Hepatocyte (in vitro differentiated cells): ENCODE measurements around the gene TLNRD1. TPM values are rescaled to one million over a fixed set of nuclear protein-coding genes. Genes with fewer than 3 reads are reported as not detected.

Source experiments
- DNase-seq: peaks from one replicate; pipeline ENCODE4 v3.0.0-alpha.2; 2016; ENCODE audit warnings: low spot score
- H2AFZ ChIP-seq: fragments of 200-600 bp; sonication (generic); 2 replicates; pipeline ENCODE4 v1.6.0; 2016; ENCODE audit warnings: antibody characterized with exemption, mild to moderate bottlenecking
- H3K27ac ChIP-seq: fragments of 200-600 bp; sonication (generic); 2 replicates; pipeline ENCODE4 v1.5.1; 2016; ENCODE audit warnings: mild to moderate bottlenecking
- H3K27me3 ChIP-seq: fragments of 200-600 bp; sonication (generic); 2 replicates; pipeline ENCODE4 v1.6.1; 2016
- H3K36me3 ChIP-seq: fragments of 200-600 bp; sonication (generic); replicated peaks from 2 replicates; pipeline ENCODE4 v1.5.1; 2016; ENCODE audit warnings: low read depth; ENCODE audit not compliant: insufficient read depth
- H3K4me1 ChIP-seq: fragments of 200-600 bp; sonication (generic); 2 replicates; pipeline ENCODE4 v1.5.1; 2016; ENCODE audit warnings: mild to moderate bottlenecking, moderate library complexity; ENCODE audit not compliant: insufficient read depth
- H3K4me2 ChIP-seq: fragments of 200-600 bp; sonication (generic); 2 replicates; pipeline ENCODE4 v1.6.0; 2016
- H3K4me3 ChIP-seq: fragments of 200-600 bp; sonication (generic); 2 replicates; pipeline ENCODE4 v1.5.1; 2016; ENCODE audit warnings: mild to moderate bottlenecking
- H3K79me2 ChIP-seq: fragments of 200-600 bp; sonication (generic); 2 replicates; pipeline ENCODE4 v1.6.0; 2017; ENCODE audit warnings: mild to moderate bottlenecking
- H3K9me2 ChIP-seq: fragments of 200-600 bp; sonication (generic); replicated peaks from 2 replicates; pipeline ENCODE4 v1.6.0; 2017; ENCODE audit warnings: mild to moderate bottlenecking; ENCODE audit not compliant: insufficient read depth
- H3K9me3 ChIP-seq: fragments of 200-600 bp; sonication (generic); 2 replicates; pipeline ENCODE4 v1.5.1; 2016; ENCODE audit warnings: low read depth, mild to moderate bottlenecking
- H4K20me1 ChIP-seq: fragments of 200-600 bp; sonication (generic); 2 replicates; pipeline ENCODE4 v1.6.0; 2016; ENCODE audit warnings: mild to moderate bottlenecking; ENCODE audit not compliant: insufficient read depth, poor library complexity, severe bottlenecking
- CTCF ChIP-seq: fragments of 200-600 bp; sonication (generic); IDR thresholded peaks from 2 replicates; pipeline ENCODE4 v1.5.1; 2016; ENCODE audit warnings: antibody characterized with exemption, mild to moderate bottlenecking; ENCODE audit not compliant: poor library complexity
- EZH2 ChIP-seq: fragments of 200-600 bp; sonication (generic); IDR thresholded peaks from 2 replicates; pipeline ENCODE4 v1.6.1; 2016; ENCODE audit warnings: antibody characterized with exemption, mild to moderate bottlenecking, borderline replicate concordance
- EZH2phosphoT487 ChIP-seq: fragments of 200-600 bp; sonication (generic); IDR thresholded peaks from one replicate; pipeline ENCODE4 v1.6.1; 2018; ENCODE audit warnings: antibody characterized with exemption, mild to moderate bottlenecking, low read depth, moderate library complexity; ENCODE audit not compliant: unreplicated experiment, severe bottlenecking
- WGBS: methylation state at CpG from one replicate; pipeline ENCODE4 v1.1.6; 2016; ENCODE audit warnings: low lambda C conversion rate; ENCODE audit errors: missing lambda C conversion rate; 5-methylcytosine and 5-hydroxymethylcytosine counted together
- polyA plus RNA-seq: library from polyadenylated mRNA; unstranded; fragments of >200 nt; fragmentation: Nextera tagmentation; extraction: Ambion mirVana; gene quantifications from 2 replicates; pipeline ENCODE4 v1.2.1, GENCODE V29; 2016
- total RNA-seq: library from RNA; depleted of rRNA; stranded (reverse); fragments of >200 nt; gene quantifications from 2 replicates; pipeline ENCODE4 v1.2.3, GENCODE V29; 2014

TLNRD1 gene
- total and polyA plus RNA-seq, 2 experiments from 2014 or later, result 10.3 to 15.6 TPM

GRCh38 chr15:80997692-80998091 lies 3.0 kb upstream of the TLNRD1 start:
- WGBS, result 100% methylated on average over 1 of the region's 1 CpG

GRCh38 chr15:80998251-80998650 lies 2.5 kb upstream of the TLNRD1 start:
- no peak for DNase-seq
- Histone ChIP-seq H3K27ac (no peak overlapping the region), H4K20me1 (peaks cover 10% of the 10 kb centered on the region), H3K9me2 (no peaks in the 10 kb centered on the region), H2AFZ (no peak overlapping the region), H3K9me3 (no peaks in the 10 kb centered on the region), H3K79me2 (peaks cover 13% of the 10 kb centered on the region), H3K36me3 (no peaks in the 10 kb centered on the region), H3K4me1 (no peaks in the 10 kb centered on the region), H3K4me3 (no peak overlapping the region), H3K4me2 (no peak overlapping the region), H3K27me3 (no peaks in the 10 kb centered on the region)
- no peak for TF ChIP-seq EZH2
- TF ChIP-seq CTCF, result no peak
- 71% methylated on average over 1 of the region's 1 CpG for WGBS

More at GRCh38 chr15:80997692-80998091, 3.0 kb upstream of the TLNRD1 start:
- no peak for TF ChIP-seq EZH2phosphoT487
- TF ChIP-seq EZH2, result no peak
- no peak for TF ChIP-seq CTCF
- H3K36me3 ChIP-seq, result no peaks in the 10 kb centered on the region
- no peaks in the 10 kb centered on the region for H3K9me2 ChIP-seq
- DNase-seq, result no peak
- H3K79me2 ChIP-seq, result peaks cover 8% of the 10 kb centered on the region
- no peak overlapping the region for H2AFZ ChIP-seq
- H3K4me1 ChIP-seq, result no peaks in the 10 kb centered on the region
- H3K27ac ChIP-seq, result no peak overlapping the region
- no peaks in the 10 kb centered on the region for H3K27me3 ChIP-seq
- H3K9me3 ChIP-seq, result no peaks in the 10 kb centered on the region
- H4K20me1 ChIP-seq, result peaks cover 5% of the 10 kb centered on the region
- no peak overlapping the region for H3K4me3 ChIP-seq
- no peak overlapping the region for H3K4me2 ChIP-seq

GRCh38 chr15:80999623-81000036 lies 1.1 kb upstream of the TLNRD1 start:
- no peaks in the 10 kb centered on the region for H3K27me3 ChIP-seq
- no peak for DNase-seq
- WGBS, result 80% methylated on average over 13 of the region's 13 CpGs
- peak overlapping the region; percentile 85 for H3K4me3 ChIP-seq
- H3K9me3 ChIP-seq, result no peaks in the 10 kb centered on the region
- H4K20me1 ChIP-seq, result peaks cover 14% of the 10 kb centered on the region
- H3K9me2 ChIP-seq, result no peaks in the 10 kb centered on the region
- H3K79me2 ChIP-seq, result peaks cover 27% of the 10 kb centered on the region
- no peaks in the 10 kb centered on the region for H3K36me3 ChIP-seq
- no peaks in the 10 kb centered on the region for H3K4me1 ChIP-seq
- H3K27ac ChIP-seq, result peak overlapping the region; percentile 99
- no peak for TF ChIP-seq EZH2phosphoT487
- no peak for TF ChIP-seq EZH2
- TF ChIP-seq CTCF, result no peak
- peak overlapping the region; percentile 92 for H3K4me2 ChIP-seq
- peak overlapping the region; percentile 97 for H2AFZ ChIP-seq
